ENCODE measurements around the gene PRDM11.

DNA sequence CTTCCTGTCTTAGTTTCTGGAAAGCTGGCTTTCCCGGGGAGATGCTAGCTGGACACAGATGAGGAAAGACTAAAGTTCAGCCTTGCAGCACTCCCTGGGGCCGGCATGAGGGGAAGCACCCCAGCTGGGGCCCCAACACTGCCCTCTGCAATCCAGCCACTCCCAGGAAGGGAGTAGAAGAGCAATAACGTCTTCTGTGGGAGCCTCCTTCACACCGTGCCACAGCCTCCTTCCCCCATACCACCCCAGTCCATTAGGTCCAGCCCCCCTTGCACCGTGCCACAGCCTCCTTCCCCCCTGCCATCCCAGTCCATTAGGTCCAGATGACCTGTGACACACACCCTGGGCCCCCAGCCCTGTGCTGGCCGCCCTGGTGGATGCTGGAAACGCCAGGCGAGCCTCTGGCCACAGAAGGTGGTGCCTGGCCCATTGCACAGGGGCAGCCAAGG is 44.1 kb upstream of the PRDM11 start:
- TF ChIP-seq, protein P1, sequence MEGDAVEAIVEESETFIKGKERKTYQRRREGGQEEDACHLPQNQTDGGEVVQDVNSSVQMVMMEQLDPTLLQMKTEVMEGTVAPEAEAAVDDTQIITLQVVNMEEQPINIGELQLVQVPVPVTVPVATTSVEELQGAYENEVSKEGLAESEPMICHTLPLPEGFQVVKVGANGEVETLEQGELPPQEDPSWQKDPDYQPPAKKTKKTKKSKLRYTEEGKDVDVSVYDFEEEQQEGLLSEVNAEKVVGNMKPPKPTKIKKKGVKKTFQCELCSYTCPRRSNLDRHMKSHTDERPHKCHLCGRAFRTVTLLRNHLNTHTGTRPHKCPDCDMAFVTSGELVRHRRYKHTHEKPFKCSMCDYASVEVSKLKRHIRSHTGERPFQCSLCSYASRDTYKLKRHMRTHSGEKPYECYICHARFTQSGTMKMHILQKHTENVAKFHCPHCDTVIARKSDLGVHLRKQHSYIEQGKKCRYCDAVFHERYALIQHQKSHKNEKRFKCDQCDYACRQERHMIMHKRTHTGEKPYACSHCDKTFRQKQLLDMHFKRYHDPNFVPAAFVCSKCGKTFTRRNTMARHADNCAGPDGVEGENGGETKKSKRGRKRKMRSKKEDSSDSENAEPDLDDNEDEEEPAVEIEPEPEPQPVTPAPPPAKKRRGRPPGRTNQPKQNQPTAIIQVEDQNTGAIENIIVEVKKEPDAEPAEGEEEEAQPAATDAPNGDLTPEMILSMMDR (conservative IDR thresholded peaks at IDR 0.05; ENCODE audit: low read length) = no peak
- TF ChIP-seq EZH2phosphoT487 (IDR thresholded peaks at IDR 0.05; ENCODE audit: borderline replicate concordance, low read depth, low read length) = no peak

All from OCI-LY7 (cell line).